Measurements from ENCODE around the gene HBB. TPM values are rescaled to one million over a fixed set of nuclear protein-coding genes. Genes with fewer than 3 reads are reported as not detected.

HBB gene
- total RNA-seq, 1 experiment from 2014 or later: not detected

- Histone ChIP-seq H3K4ac (ENCODE audit: low read depth, low read length) (no peak within 1 kb of the TSS), H3K27ac (ENCODE audit: insufficient read length, low read depth, low read length) (no peak within 1 kb of the TSS), H2BK120ac (ENCODE audit: low read depth, low read length, poor library complexity, severe bottlenecking) (no peak within 1 kb of the TSS), H3K14ac (ENCODE audit: insufficient read depth, low read length) (no peak within 1 kb of the TSS), H4K8ac (replicated peaks; ENCODE audit: insufficient read length, low read depth, low read length) (no peak within 1 kb of the TSS), H2BK5ac (ENCODE audit: insufficient read length, low read length) (no peak within 1 kb of the TSS), H4K20me1 (ENCODE audit: control insufficient read depth, insufficient read depth, insufficient read length) (no peaks in the 10 kb centered on the region), H3K79me1 (ENCODE audit: insufficient read depth, low read depth, low read length, poor library complexity, severe bottlenecking) (no peaks in the 10 kb centered on the region), H2BK12ac (ENCODE audit: insufficient read length, low read depth, low read length) (no peak within 1 kb of the TSS), H3K9ac (ENCODE audit: extremely low read depth, insufficient read length, low read length) (no peak within 1 kb of the TSS), H2AK5ac (ENCODE audit: insufficient read length, low read length) (no peak within 1 kb of the TSS), H3K4me1 (ENCODE audit: insufficient read depth, low read length) (no peaks in the 10 kb centered on the region), H2AFZ (ENCODE audit: low read length) (no peak within 1 kb of the TSS), H2BK15ac (ENCODE audit: low read depth, low read length) (no peak within 1 kb of the TSS), H3T11ph (ENCODE audit: low read length) (no peak within 1 kb of the TSS), H3K18ac (ENCODE audit: insufficient read length, low read depth, low read length) (no peak within 1 kb of the TSS), H4K5ac (ENCODE audit: insufficient read length, low read depth, low read length) (no peak within 1 kb of the TSS), H3K56ac (ENCODE audit: insufficient read length, low read depth, low read length) (no peak within 1 kb of the TSS), H3K23me2 (ENCODE audit: insufficient read length, low read depth, low read length, poor library complexity, severe bottlenecking) (no peaks in the 10 kb centered on the region), H3K9me3 (ENCODE audit: control insufficient read depth, low read depth, low read length) (no peaks in the 10 kb centered on the region), H3K79me2 (ENCODE audit: insufficient read depth, low read length) (no peaks in the 10 kb centered on the region), H2BK20ac (ENCODE audit: low read depth, low read length, poor library complexity, severe bottlenecking) (no peak within 1 kb of the TSS), H3K23ac (ENCODE audit: insufficient read length, low read depth, low read length) (no peak within 1 kb of the TSS), H4K91ac (ENCODE audit: insufficient read length, low read depth, low read length) (no peak within 1 kb of the TSS), H3K4me2 (ENCODE audit: insufficient read depth, insufficient read length, low read length) (no peak within 1 kb of the TSS), H3K27me3 (ENCODE audit: insufficient read depth, low read length) (no peaks in the 10 kb centered on the region)
- H3K36me3 Mint-ChIP-seq (ENCODE audit: insufficient read depth in 1 of 3, low read depth in 3 of 3): no peaks in the 10 kb centered on the region
- no CpG with 5 or more reads among the region's 4 CpGs for WGBS (ENCODE audit: extremely low coverage, insufficient read length, low lambda C conversion rate)
- H3K4me1 Mint-ChIP-seq: peaks cover 5 to 10% of the 10 kb centered on the region in 2 experiments
- no peaks in the 10 kb centered on the region for H3K27me3 Mint-ChIP-seq (ENCODE audit: low read depth)
- no peak for DNase-seq
- H3K4me3 Mint-ChIP-seq: no peak within 1 kb of the TSS
- TF ChIP-seq CTCF (conservative IDR thresholded peaks at IDR 0.05): no peak
- H3K27ac Mint-ChIP-seq: no peak within 1 kb of the TSS
- H3K9me3 Mint-ChIP-seq: no peaks in the 10 kb centered on the region; a peak in 1 of 5 replicates
These were observed 42.9 kb upstream of the HBB start, which contains the start of gene HBE1 for GRCh38 chr11:5269715-5270147. Gene HBE1, minus strand, starts transcription at chr11:5269945. Its CDS starts 55 bp downstream, at chr11:5269890.

Measured in H9 (cell line).